Stimulated activated naive CD4-positive, alpha-beta T cell (primary cell): ENCODE data around the gene GRB7.

ENCODE experiments used
- DNase-seq, 6 experiments: peaks; one replicate each; lab custom pipeline; 2025; lab: John Stamatoyannopoulos, UW

GRB7 gene

DNA sequence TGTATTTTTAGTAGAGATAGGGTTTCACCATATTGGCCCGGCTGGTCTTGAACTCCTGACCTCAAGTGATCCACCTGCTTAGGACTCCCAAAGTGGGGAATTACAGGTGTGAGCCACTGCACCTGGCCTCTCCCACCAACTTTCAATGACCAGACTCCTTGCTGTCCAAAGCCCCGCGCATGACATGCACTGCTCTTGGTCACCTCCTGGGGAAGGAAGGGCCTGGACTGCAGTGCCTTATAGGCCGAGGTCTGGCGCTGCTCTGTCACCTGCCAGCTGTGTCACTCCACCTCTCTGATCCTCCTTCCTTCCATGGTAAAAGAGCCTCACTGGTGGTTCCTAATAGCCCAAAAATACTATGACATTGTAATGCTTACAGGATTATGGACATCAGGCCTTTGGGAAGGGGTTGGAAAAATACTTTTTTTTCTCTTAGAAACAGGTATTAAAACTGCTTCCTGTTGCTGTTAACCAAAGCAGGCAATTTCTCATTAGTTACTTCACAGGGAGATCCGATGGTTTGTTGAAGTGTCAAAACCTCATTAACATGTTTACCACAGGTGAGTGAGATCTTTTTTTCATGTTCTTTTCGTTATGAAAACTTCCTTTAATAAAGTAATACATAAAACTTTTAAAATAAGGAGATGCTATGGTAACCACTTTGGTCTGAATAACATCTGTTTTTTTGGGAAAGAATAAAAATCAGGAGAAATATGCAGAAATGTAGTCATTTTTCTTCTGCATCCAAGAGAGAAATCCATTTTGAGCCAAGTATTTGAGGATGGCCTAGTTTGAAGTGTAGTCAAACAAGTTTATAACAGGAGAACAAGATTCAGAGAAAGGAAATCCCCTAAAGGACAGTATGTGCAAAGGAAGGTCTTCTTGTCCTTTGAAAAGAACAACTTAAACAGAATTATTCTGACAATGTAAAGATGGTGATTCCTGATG, 35.5 kb downstream of the GRB7 start:
- DNase-seq = peak in 1 of 6 experiments; percentile 8

DNA sequence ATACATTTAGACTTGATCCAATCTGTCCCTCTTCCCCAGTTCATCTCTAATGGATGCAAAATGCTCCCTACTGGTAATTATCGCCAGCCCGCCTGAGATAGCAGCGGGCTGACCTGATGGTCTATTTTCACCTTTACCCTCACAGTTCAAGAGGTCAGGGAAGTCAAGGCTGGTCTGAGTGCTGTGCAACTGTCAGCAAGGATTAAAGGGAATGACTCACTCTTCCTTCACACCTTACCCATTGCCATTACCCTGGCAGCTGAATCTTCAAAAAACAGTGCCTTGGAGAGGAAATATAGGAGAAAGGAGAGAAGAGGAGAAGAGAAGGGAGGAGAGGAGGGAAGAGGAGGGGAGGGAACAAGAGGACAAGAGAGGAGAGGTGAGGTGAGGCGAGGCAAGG, 36.3 kb downstream of the GRB7 start:
- DNase-seq = no peak

DNA sequence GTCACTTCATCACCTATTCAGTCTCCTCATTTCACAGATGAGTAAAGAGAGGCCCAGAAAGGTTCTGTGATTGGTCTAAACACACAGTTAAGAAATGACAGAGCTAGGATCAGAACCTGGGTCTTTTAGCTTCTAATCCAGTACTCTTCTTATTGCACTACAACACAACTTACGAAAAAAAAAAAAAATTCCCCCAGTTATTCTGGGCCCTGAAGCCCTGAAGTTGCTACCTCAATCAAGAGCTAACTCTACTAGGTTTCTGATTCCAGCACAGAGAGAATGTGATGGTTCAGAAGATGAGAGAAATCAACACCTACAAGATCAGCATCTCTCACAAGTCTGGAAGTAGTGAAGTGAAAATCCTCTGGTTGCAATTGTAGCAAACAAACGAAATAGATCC, 37.3 kb downstream of the GRB7 start:
- DNase-seq = no peak

DNA sequence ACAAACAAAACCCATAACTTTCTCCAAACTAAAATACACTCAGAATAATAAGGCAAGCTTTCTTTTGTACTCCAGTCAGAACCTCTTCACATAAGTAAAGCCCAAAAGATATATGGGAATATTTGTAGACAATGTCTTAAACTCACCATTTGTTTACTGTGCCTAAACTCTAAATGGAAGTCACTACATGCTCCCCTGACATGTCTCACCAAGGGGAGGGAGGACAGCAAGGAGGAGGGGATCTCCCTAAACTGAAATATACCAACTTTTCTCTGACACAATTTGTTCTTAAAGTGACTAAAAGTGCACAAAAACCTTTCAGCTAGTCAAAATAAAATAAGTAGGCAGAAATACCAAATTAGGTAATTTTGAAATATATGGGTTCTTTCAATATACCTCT, 38.5 kb downstream of the GRB7 start:
- no peak for DNase-seq

DNA sequence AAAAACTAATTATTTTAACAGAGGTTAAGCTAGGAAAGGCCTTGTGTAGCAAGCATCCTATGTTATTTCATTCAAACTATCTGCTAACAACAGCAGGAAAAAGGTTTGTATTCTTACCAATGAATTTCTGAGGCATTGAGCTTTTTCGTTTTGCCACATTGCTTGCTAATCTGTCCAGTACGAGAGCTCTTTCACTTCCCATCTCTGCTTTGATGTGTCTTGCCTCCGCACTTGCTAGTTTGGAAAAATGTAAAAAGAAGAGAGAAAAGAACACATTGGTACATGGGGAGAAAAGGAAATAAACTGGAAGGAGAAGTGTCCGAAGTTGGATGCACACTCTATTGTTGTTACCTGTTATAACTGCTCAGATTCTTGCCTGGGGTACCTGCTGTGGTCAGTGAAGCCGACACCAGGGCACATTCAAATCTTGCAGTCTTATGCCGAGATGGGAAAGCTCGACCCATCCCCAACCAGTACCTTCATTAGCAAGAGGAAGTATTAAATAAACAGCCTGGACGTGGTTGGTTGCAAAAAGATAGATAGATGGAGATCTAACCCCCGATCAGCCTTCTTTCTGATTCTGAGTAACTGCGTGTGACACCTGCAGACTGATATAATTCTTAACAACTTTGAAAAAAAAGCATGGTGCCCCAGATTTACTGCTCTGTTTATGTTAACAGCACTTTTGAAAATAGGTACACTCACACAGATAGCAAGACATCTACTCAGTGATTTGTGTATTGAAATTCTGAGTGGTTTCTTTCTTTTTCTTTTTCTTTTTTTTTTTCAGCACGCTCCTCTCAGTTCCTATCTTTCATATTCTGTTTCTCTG, 40.0 kb downstream of the GRB7 start:
- DNase-seq = peak in 1 of 6 experiments; percentile 20

DNA sequence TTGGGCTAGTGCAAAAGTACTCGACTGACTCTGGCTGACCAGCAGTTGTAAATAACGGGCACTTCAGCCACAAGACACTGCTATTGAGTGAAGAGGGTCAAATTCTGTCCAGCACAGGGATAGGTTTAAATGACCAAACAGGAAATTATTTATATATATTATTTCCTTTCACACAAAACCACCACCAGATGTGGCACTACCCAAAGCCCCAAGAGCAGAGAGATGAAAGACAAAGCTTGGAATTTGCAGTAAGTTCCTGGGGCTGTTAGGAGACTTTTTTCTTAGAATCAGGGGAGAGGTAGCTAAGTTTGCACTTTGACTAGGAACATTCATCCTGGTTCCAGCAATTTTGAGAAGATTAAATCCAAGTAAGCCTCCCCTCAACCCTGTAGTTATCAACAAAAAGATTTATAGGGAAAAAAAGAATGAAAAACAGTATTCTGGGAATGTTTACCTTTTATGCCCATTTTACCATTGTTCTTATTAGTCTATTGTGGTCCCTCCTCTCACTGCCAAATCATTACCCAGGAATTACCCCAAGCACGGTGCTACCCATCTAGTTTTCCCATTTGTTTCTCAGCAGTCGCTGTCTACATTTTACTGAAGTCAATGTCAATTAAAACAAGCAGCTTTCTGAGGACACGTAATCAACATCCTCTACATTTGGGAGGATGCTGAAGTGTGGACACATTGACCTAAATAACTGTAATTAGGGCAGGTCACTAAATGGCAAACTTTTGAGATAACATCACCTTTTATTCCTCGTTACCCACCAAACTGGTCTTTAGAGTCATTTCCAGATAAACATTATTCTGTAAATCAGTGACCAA, 43.5 kb downstream of the GRB7 start:
- no peak for DNase-seq

DNA sequence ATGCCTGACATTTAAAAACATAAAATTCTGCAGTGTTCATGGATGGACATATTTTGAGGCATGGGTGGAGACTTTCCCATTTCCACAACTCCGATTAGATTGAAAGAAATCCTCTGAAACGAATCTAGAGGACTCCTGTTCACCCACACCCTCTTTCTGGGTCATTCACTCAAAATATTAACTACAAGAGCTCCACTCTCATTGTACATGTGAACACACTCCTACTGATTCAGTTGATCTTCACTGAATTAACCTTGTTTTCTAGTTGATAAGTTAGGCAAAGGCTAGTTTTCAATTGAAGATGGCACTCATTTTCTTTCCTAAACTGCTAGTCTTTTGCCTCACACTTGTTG, 44.1 kb downstream of the GRB7 start:
- DNase-seq = no peak

DNA sequence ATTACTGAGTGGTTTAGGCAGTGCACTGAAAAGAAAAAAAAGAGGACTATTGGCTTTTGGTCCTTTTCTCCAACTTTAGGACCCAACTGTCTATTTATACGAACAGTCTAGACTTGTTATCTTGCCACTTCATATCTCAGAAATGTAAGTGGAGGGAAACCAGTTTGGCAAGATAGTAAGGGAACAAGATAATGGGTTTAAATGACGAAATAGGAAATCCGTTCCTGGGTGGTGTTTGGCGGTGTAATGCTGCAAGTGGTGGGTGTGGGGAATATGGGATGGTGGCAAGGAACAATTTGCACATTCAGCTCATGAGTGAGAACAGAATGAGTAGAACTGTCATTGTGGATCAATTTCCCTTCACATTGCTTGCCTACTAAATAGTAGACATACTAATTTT, 44.7 kb downstream of the GRB7 start:
- no peak for DNase-seq

DNA sequence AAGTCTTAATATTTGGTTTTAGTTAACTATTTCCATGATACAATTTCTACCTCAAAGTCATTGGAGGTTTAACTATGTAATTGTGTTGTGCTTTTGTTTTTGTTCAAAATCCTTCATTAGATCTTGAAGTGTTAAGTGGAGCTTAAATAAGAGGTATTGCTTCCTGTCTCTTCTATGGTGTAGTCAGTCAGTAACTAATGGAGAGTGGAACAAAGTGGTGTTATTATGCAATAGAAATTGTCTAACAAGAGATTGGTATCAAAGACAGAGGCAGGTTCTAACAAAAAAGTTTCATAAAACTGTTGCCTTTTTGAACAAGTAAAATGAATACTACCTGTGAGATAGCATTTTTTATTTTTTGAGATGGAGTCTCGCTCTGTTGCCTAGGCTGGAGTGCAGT, 45.2 kb downstream of the GRB7 start:
- no peak for DNase-seq

DNA sequence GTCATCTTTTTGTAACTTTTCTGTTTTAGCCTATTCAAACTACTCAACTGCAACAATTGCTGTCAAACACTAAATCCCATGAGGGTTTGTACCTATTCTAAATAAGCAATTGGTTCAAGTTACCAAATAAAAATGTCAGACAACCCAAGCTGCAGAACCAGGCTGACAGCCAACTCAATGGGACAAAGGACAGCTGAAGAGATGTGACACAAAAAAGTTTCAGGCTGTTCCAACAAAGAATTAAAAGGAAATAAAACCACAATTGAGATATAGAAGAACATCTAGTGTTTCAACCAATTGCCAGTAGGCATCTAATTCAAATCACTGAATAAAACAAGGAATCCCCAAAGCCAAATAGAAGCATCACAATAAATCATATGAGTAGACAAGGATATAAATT, 49.3 kb downstream of the GRB7 start:
- DNase-seq = no peak

DNA sequence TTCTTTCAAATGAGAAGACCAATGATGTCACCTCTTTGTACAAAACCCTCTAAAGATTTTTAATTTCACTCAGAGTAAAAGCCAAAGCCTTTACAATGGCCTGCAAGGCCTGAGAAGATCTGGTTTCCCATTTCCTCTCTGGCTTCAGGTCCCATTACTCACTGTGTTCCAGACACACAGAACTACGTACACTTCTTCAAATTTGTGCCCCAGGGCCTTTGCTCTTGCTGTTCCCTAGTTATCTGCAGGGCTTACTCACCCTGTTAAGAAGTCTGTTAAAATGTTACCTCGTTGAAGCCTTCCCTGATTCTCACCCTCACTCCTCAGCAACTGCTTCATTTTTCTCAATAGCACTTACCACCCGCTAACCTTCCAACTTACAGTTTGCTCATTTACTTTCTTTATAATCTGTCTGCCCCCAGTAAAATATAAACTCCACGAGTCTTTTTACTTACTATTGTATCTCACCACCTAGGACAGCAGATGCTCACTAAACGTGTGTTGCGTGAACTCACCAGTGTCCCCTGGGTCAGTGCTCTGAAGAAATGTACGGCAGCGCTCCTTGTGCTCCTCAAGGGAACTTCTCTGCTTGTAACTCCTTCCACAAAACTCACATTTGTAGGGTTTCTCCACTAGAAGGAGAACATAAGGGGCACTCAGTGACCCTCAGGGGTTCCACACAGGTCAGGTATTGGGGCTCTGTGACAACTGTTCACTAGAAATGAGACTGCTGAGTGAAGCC, 50.2 kb downstream of the GRB7 start:
- no peak for DNase-seq

DNA sequence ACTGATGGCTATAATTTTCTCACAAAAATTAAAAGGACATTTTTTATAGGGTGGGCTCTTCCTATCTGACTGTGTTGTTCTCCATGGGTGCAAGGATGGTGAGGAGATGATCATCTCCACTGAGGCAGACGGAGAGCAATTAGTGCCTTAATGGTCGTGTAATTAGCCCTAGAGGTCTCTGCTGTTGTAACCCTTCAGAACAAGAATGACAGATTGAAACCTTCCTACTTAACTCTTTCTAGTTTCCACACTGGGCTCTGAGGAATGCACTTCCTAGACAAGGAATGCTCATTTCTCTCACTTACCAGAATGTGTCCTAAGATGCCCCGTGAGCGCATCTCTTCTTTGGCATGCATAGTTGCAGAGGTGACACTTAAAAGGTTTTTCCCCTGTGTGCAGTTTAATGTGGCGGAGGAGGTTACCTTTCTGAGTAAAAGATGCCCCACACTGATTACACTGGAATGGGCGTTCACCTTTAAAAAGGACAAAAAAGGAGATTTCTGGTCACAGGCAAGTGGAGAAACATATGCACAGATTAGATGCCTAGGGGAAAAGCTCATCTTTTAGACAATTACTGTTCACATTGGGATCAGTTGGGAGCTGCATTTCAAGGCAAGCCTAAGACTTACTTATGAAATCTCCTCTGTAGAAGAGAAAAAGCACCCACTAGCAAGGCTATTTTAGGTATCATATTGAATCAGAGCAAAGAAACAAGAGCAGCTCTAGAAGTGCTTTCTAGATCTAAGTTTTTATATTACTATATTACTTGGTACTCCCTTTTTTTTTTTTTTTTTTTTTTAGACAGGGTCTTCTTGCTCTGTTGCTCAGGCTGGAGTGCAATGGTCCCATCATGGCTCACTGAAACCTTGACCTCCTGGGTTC, 53.6 kb downstream of the GRB7 start:
- peak in 4 of 6 experiments; percentile 12 to 29 (median 28) for DNase-seq

DNA sequence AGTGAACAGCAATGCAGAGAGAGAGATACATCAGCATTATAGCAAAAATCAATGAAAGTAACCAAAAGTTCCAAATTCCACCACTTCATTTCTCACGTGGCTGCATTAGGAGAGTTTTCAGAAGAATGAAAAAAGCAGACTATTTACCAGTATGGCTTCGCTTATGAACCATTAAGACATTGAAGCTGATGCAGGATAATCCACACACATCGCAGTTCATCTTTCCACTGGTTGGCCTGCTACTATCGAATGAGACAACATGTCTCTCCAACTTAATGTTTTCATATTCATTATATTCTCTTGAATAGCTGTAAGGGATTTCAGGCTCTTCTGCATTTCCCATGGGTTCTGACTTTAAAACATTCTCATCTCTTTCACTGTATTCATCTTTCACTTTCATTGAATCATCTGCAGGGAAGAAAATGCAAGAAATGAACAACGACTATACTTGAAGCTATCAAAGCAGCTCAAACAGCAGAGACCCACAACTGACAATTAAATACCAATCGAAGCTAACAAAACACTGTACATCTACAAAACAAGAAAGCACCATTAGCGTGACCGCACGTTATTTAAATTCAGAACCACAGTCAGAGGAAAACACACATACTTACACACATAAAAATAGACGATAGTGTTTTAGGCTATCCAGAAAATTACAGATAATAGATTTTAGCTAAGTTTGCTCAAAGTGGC, 54.9 kb downstream of the GRB7 start:
- no peak for DNase-seq

DNA sequence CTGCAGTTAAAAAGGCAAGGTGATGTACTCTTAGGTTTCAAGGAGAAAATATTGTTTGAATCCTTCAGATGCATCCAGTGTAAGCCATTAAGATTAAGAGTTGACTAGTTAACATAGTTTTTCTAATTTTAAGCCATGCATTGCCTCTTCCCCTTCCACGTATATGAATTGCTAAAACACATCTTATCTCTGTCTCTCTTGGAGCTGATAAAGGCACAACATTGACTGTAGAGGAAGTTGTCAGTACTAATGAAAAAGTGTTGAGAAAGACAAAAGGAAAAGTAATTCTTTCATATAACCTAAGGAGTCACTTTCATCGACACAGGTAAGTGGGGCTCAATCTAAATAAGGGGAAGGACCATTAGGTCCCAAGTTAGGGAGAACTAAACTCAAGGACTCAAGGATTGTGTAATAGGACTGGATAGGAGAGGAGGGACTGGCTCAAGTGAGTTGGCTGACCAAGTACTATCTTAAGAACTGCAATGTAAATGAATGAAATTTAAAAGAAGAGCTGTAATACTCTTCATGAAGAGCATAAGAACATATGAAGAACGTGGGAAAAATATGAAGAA, 55.6 kb downstream of the GRB7 start:
- DNase-seq = peak in 1 of 6 experiments; percentile 18

DNA sequence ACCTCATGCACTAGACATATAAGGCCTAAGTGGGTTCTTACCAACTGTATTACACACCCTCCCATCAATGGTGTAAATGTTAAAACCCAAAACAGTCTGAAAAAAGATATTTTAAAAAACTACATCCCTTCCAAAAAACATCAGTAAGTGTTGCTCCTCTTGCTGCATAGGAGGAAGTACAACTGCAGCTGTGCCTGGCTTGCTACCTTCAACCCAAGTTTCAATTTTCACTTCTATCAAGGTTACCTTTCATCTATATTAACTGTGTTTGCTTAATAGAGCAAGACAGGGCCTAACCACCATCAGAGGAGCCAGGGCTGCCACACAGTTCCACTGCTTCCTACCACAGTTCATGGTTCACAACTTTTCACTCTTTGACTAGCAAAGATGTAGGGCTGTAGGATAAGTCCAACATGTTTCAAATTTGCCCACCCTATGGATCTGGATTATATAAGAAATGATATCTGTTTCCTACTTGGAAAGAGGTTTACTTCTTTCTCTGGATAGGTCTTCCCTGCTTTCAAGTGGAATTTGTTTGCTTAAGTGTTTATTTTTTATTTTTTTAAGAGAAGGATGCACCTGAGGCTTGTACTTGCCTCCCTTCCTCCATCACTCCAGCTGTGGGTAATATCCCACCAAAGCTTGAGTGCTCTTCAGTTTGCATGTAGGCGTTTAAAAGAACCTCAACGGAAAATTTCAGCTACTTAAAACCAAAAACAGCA, 56.7 kb downstream of the GRB7 start:
- peak in 3 of 6 experiments; percentile 39 to 55 (median 49) for DNase-seq
